Right lobe of liver (tissue), 4 donors: ENCODE measurements around the gene CHAC2.

Experiments
- CTCF ChIP-seq, 4 donors: fragments of 200-600 bp in 3 of 4; fragments of 450-650 bp in 1 of 4; IDR thresholded peaks; one replicate each; pipeline versions ENCODE4 v1.5.1 to v1.8.0; 2016 to 2022; ENCODE audit warnings: antibody characterized with exemption in 4 of 4, mild to moderate bottlenecking in 2 of 4
- POLR2A ChIP-seq: fragments of 450-650 bp; IDR thresholded peaks from one replicate; pipeline ENCODE4 v1.6.1; 2017; ENCODE audit warnings: antibody characterized with exemption, mild to moderate bottlenecking
- donor health status: DM: no; HTN: no; CAD: no.
- donor health status: DM: no; HTN: no; CAD: no.
- donor health status: DM: no; HTN: yes; CAD: no.

GRCh38 chr2:53724536-53724935, 43.1 kb upstream of the CHAC2 start:
- TF ChIP-seq POLR2A (no peak), CTCF (IDR thresholded peaks at IDR 0.05) (no peak)
